HEK293 (cell line): Measurements from ENCODE around the gene SERINC5.

Source experiments
- ZNF114 ChIP-seq: fragments of 450-650 bp; formaldehyde crosslinking; IDR thresholded peaks from 2 replicates; pipeline ENCODE4 v1.5.0; 2017; ENCODE audit warnings: missing biosample characterization, missing genetic modification characterization
- ZNF138 ChIP-seq: fragments of 450-650 bp; formaldehyde crosslinking; IDR thresholded peaks from 2 replicates; pipeline ENCODE4 v1.5.1; 2016; ENCODE audit warnings: missing biosample characterization, missing genetic modification characterization, borderline replicate concordance
- ZNF302 ChIP-seq: fragments of 450-650 bp; formaldehyde crosslinking; IDR thresholded peaks from 2 replicates; pipeline ENCODE4 v1.5.1; 2016; ENCODE audit warnings: missing biosample characterization, missing genetic modification characterization, low read depth
- ZNF664 ChIP-seq: fragments of 450-650 bp; formaldehyde crosslinking; IDR thresholded peaks from 2 replicates; pipeline ENCODE4 v1.5.1; 2016; ENCODE audit warnings: missing biosample characterization, missing genetic modification characterization
- ZNF777 ChIP-seq: fragments of 450-650 bp; formaldehyde crosslinking; IDR thresholded peaks from 2 replicates; pipeline ENCODE4 v1.5.1; 2017; ENCODE audit warnings: missing biosample characterization, missing genetic modification characterization, borderline replicate concordance
- TF ChIP-seq, protein P1 (sequence below): fragments of 450-650 bp; formaldehyde crosslinking; IDR thresholded peaks from 2 replicates; pipeline ENCODE4 v1.5.1; 2016; ENCODE audit warnings: missing biosample characterization, missing genetic modification characterization
- TF ChIP-seq, protein P2 (sequence below): fragments of 450-650 bp; formaldehyde crosslinking; IDR thresholded peaks from 2 replicates; pipeline ENCODE4 v1.5.1; 2017; ENCODE audit warnings: missing biosample characterization, missing genetic modification characterization
- TF ChIP-seq, protein P3 (sequence below): fragments of 450-650 bp; formaldehyde crosslinking; optimal IDR thresholded peaks from 2 replicates; pipeline ENCODE3; 2016; ENCODE audit warnings: missing biosample characterization, mild to moderate bottlenecking, missing genetic modification characterization

DNA sequence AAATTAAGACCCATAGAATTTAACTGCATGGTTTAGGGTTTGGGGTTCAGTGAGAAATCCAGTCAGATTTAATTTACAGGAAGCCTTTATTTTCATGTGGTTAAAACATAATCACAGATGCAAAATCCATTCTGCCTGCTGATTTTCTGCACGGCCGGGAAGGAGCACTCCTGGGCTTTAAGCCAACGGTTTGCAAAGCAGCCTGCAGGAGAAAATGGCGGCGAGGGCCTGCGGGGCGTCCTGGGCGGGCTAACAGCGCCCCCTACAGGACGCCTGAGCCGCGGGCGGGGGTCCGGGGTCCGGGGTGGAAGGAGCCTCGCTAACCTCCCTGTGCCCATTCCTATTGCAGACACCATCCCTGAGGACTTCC, 173.1 kb downstream of the SERINC5 start:
- TF ChIP-seq ZNF777 (tag by site-specific recombination) (no peak), ZNF302 (tag by site-specific recombination) (no peak), ZNF664 (tag by site-specific recombination) (no peak), ZNF138 (no peak), ZNF114 (tag by site-specific recombination) (no peak)
- TF ChIP-seq, protein P1, sequence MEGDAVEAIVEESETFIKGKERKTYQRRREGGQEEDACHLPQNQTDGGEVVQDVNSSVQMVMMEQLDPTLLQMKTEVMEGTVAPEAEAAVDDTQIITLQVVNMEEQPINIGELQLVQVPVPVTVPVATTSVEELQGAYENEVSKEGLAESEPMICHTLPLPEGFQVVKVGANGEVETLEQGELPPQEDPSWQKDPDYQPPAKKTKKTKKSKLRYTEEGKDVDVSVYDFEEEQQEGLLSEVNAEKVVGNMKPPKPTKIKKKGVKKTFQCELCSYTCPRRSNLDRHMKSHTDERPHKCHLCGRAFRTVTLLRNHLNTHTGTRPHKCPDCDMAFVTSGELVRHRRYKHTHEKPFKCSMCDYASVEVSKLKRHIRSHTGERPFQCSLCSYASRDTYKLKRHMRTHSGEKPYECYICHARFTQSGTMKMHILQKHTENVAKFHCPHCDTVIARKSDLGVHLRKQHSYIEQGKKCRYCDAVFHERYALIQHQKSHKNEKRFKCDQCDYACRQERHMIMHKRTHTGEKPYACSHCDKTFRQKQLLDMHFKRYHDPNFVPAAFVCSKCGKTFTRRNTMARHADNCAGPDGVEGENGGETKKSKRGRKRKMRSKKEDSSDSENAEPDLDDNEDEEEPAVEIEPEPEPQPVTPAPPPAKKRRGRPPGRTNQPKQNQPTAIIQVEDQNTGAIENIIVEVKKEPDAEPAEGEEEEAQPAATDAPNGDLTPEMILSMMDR (tag by site-specific recombination): peak; percentile 67; the same call in 1 of the 2 replicates
- TF ChIP-seq, protein P2, sequence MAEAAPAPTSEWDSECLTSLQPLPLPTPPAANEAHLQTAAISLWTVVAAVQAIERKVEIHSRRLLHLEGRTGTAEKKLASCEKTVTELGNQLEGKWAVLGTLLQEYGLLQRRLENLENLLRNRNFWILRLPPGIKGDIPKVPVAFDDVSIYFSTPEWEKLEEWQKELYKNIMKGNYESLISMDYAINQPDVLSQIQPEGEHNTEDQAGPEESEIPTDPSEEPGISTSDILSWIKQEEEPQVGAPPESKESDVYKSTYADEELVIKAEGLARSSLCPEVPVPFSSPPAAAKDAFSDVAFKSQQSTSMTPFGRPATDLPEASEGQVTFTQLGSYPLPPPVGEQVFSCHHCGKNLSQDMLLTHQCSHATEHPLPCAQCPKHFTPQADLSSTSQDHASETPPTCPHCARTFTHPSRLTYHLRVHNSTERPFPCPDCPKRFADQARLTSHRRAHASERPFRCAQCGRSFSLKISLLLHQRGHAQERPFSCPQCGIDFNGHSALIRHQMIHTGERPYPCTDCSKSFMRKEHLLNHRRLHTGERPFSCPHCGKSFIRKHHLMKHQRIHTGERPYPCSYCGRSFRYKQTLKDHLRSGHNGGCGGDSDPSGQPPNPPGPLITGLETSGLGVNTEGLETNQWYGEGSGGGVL (tag by site-specific recombination): no peak
- TF ChIP-seq, protein P3, sequence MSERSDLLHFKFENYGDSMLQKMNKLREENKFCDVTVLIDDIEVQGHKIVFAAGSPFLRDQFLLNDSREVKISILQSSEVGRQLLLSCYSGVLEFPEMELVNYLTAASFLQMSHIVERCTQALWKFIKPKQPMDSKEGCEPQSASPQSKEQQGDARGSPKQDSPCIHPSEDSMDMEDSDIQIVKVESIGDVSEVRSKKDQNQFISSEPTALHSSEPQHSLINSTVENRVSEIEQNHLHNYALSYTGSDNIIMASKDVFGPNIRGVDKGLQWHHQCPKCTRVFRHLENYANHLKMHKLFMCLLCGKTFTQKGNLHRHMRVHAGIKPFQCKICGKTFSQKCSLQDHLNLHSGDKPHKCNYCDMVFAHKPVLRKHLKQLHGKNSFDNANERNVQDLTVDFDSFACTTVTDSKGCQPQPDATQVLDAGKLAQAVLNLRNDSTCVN: no peak
